ENCODE results near the gene TMEM100. TPM values are rescaled to one million over a fixed set of nuclear protein-coding genes. Genes with fewer than 3 reads are reported as not detected.

The TMEM100 gene
- total and polyA plus RNA-seq, 2 of the 8 experiments (the other 6 are each of a cell fraction or from before 2014, with no cell fraction given): 0.36 to 0.48 TPM

DNA sequence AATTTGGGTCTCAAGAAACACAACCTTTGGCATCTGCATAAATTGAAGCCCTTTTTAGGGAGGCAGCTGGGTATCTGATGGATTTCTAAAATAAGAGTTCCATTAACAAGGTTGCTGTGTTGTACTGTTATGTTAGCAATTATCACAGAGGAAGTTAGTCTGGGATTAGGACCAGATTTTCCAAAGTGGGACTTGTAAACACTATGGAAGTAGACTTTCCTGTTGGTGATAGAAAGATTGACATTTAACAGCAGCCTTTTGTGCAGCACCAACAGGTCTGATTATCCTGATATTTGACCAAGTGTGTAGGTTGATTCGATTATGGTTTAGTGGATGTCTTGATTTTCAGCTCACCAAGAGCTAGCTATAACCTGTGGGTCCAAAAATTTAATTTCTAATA, 46.4 kb downstream of the TMEM100 start:
- no peaks in the 10 kb centered on the region for H3K79me2 ChIP-seq (ENCODE audit: control insufficient read depth in 1 of 2, insufficient read depth in 2 of 2, low read length in 2 of 2)
- H3K14ac ChIP-seq (ENCODE audit: insufficient read length): no peak overlapping the region
- WGBS, 2 experiments (ENCODE audit: extremely low coverage in 1 of 2, insufficient coverage in 1 of 2, insufficient read length in 1 of 2, insufficient replicate concordance in 2 of 2, low coverage in 1 of 2, low lambda C conversion rate in 2 of 2, missing lambda C conversion rate in 1 of 2): 88% methylated on average over 1 of the region's 1 CpG; no CpG with 5 or more reads in 1 of the 2 experiments
- CTCF ChIA-PET (ENCODE audit: partially characterized antibody): interaction anchor here (0.6 to 1.0 kb wide), 2 partner anchors 41 to 63 kb away, joined by 3 to 4 read pairs; no protein-coding TSS in a partner anchor
- no peak overlapping the region for H3K4me3 ChIP-seq (ENCODE audit: extremely low read depth in 1 of 4, insufficient read depth in 2 of 4, low read depth in 3 of 4, low read length in 4 of 4)
- no peaks in the 10 kb centered on the region for H3K27me3 ChIP-seq (replicated peaks in 1 of 4; ENCODE audit: control insufficient read depth in 3 of 4, extremely low read depth in 1 of 4, insufficient read depth in 3 of 4, low read length in 3 of 4)
- H2BK20ac ChIP-seq (ENCODE audit: low read length): no peak overlapping the region
- H2BK120ac ChIP-seq (replicated peaks; ENCODE audit: low read depth, low read length): no peak overlapping the region
- no peak overlapping the region for H2BK12ac ChIP-seq (ENCODE audit: low read depth, low read length)
- H3K9me3 ChIP-seq (ENCODE audit: insufficient read depth in 2 of 2, low read depth in 1 of 2, low read length in 1 of 2): no peaks in the 10 kb centered on the region
- no peak overlapping the region for H3K27ac ChIP-seq (ENCODE audit: low read depth, low read length)
- H3K79me1 ChIP-seq (ENCODE audit: low read depth, low read length): no peaks in the 10 kb centered on the region
- no peaks in the 10 kb centered on the region for H3K23me2 ChIP-seq (ENCODE audit: low read depth, low read length)
- TF ChIP-seq JUN (IDR thresholded peaks at IDR 0.05; ENCODE audit: low read depth, low read length) (no peak), JUND (IDR thresholded peaks at IDR 0.05; ENCODE audit: low read length) (no peak), CBX8 (IDR thresholded peaks at IDR 0.05; ENCODE audit: borderline replicate concordance, low read depth, low read length) (no peak), SIRT6 (IDR thresholded peaks at IDR 0.05; ENCODE audit: low read length) (no peak)
- H3K56ac ChIP-seq (replicated peaks; ENCODE audit: insufficient read length, low read depth, low read length): no peak overlapping the region
- FAIRE-seq: no peak
- H3K4ac ChIP-seq (replicated peaks; ENCODE audit: insufficient read length, low read depth, low read length): no peak overlapping the region
- H4K8ac ChIP-seq (ENCODE audit: extremely low read depth, insufficient read depth, low read length): no peak overlapping the region
- H2BK5ac ChIP-seq (ENCODE audit: low read depth, low read length): no peak overlapping the region
- no peaks in the 10 kb centered on the region for H4K20me1 ChIP-seq (replicated peaks in 1 of 2; ENCODE audit: control insufficient read depth in 1 of 2, insufficient read depth in 2 of 2, low read length in 2 of 2)
- no peak overlapping the region for H3K18ac ChIP-seq (ENCODE audit: extremely low read depth, low read length)
- H4K91ac ChIP-seq (replicated peaks; ENCODE audit: insufficient read length, low read length): no peak overlapping the region
- H2AFZ ChIP-seq (ENCODE audit: low read length): no peak overlapping the region
- H3K36me3 ChIP-seq (ENCODE audit: control insufficient read depth in 2 of 4, insufficient read depth in 4 of 4, low read length in 3 of 4): no peaks in the 10 kb centered on the region
- H3K23ac ChIP-seq (ENCODE audit: insufficient read length): no peak overlapping the region
- H2AK5ac ChIP-seq (ENCODE audit: low read depth, low read length): no peak overlapping the region
- no peak overlapping the region for H3K4me2 ChIP-seq (ENCODE audit: insufficient read depth in 1 of 2, low read depth in 2 of 2, low read length in 2 of 2)
- no peak overlapping the region for H2BK15ac ChIP-seq (ENCODE audit: low read length)
- H3K4me1 ChIP-seq (replicated peaks in 1 of 4; ENCODE audit: control insufficient read depth in 3 of 4, insufficient read depth in 4 of 4, low read length in 3 of 4): no peaks in the 10 kb centered on the region
- H4K5ac ChIP-seq (ENCODE audit: insufficient read length, low read depth, low read length): no peak overlapping the region
- H3K9ac ChIP-seq (replicated peaks in 1 of 4; ENCODE audit: extremely low read depth in 1 of 4, low read depth in 3 of 4, low read length in 3 of 4): no peak overlapping the region
- POLR2A ChIA-PET (ENCODE audit: partially characterized antibody): no interaction called here
- DNase-seq (ENCODE audit: low read depth in 1 of 2, low spot score in 2 of 2): no peak

Measured in H1 (cell line).